ENCODE measurements around the gene TMEM225. TPM values are rescaled to one million over a fixed set of nuclear protein-coding genes. Genes with fewer than 3 reads are reported as not detected.

TMEM225 gene
- total RNA-seq, 4 donors from 2014 or later, result not detected

- TF ChIP-seq CTCF (IDR thresholded peaks at IDR 0.05; ENCODE audit: low read depth), result no peak
Measured at GRCh38 chr11:123851110-123851509, 34.4 kb downstream of the TMEM225 start.

GRCh38 chr11:123841174-123841573 is 44.3 kb downstream of the TMEM225 start:
- no peak for TF ChIP-seq CTCF (IDR thresholded peaks at IDR 0.05; ENCODE audit: low read depth)

- no peak for TF ChIP-seq CTCF (IDR thresholded peaks at IDR 0.05; ENCODE audit: low read depth)
Measured at GRCh38 chr11:123839131-123839530, 46.3 kb downstream of the TMEM225 start.

- no peak for TF ChIP-seq CTCF (IDR thresholded peaks at IDR 0.05; ENCODE audit: low read depth)
Measured at GRCh38 chr11:123838659-123839058, 46.8 kb downstream of the TMEM225 start.

- TF ChIP-seq CTCF (IDR thresholded peaks at IDR 0.05; ENCODE audit: low read depth), result no peak
Measured at GRCh38 chr11:123838199-123838598, 47.3 kb downstream of the TMEM225 start.

GRCh38 chr11:123833095-123833494 is 52.4 kb downstream of the TMEM225 start:
- no peak for TF ChIP-seq CTCF (IDR thresholded peaks at IDR 0.05; ENCODE audit: low read depth)

Other genes with a start within 250 kb of the TMEM225 start
- gene SCN3B, start 231.0 kb downstream of the TMEM225 start, total RNA-seq, result 1 to 10 TPM in 2 of 4 donors, under 1 TPM in 2; 0.17 to 1.5 (median 0.88) TPM
- gene ZNF202, start 144.0 kb downstream of the TMEM225 start, total RNA-seq, result 1 to 10 TPM; 6.6 to 10.0 (median 8.1) TPM
- not detected for gene OR6X1, start 131.2 kb downstream of the TMEM225 start, total RNA-seq
- not detected for gene OR6M1, start 79.3 kb downstream of the TMEM225 start, total RNA-seq
- not detected for gene OR8D4, start 16.5 kb upstream of the TMEM225 start, total RNA-seq
- gene OR4D5, start 53.9 kb upstream of the TMEM225 start, total RNA-seq, result not detected
- gene OR6T1, start 58.2 kb upstream of the TMEM225 start, total RNA-seq, result not detected
- not detected for gene OR10S1, start 92.1 kb upstream of the TMEM225 start, total RNA-seq
- not detected for gene OR10G6, start 109.5 kb upstream of the TMEM225 start, total RNA-seq
- not detected for gene OR10G4, start 127.3 kb upstream of the TMEM225 start, total RNA-seq
- gene OR10G9, start 137.3 kb upstream of the TMEM225 start, total RNA-seq, result not detected
- gene OR10G8, start 141.1 kb upstream of the TMEM225 start, total RNA-seq, result not detected
- gene OR10G7, start 155.7 kb upstream of the TMEM225 start, total RNA-seq, result not detected
- 10 to 100 TPM; 14.1 to 46.1 (median 20.4) TPM for gene VWA5A, start 229.8 kb upstream of the TMEM225 start, total RNA-seq

All from subcutaneous adipose tissue (tissue), 4 donors.